Lung microvascular endothelial cell (primary cell): ENCODE measurements around the gene CDKAL1. TPM values are rescaled to one million over a fixed set of nuclear protein-coding genes. Genes with fewer than 3 reads are reported as not detected.

Experiments
- DNase-seq, 2 donors: peaks; one replicate each; pipeline versions ENCODE4 v3.0.0 to v3.0.0-alpha.2; 2010; ENCODE audit warnings: low read depth in 2 of 2
- total RNA-seq: library from RNA; depleted of rRNA; stranded (reverse); fragments of >200 nt; gene quantifications from 2 replicates; pipeline ENCODE4 v1.2.1, GENCODE V29; 2014

The CDKAL1 gene
- total RNA-seq, 1 donor from 2014 or later: 17.5 TPM

DNA sequence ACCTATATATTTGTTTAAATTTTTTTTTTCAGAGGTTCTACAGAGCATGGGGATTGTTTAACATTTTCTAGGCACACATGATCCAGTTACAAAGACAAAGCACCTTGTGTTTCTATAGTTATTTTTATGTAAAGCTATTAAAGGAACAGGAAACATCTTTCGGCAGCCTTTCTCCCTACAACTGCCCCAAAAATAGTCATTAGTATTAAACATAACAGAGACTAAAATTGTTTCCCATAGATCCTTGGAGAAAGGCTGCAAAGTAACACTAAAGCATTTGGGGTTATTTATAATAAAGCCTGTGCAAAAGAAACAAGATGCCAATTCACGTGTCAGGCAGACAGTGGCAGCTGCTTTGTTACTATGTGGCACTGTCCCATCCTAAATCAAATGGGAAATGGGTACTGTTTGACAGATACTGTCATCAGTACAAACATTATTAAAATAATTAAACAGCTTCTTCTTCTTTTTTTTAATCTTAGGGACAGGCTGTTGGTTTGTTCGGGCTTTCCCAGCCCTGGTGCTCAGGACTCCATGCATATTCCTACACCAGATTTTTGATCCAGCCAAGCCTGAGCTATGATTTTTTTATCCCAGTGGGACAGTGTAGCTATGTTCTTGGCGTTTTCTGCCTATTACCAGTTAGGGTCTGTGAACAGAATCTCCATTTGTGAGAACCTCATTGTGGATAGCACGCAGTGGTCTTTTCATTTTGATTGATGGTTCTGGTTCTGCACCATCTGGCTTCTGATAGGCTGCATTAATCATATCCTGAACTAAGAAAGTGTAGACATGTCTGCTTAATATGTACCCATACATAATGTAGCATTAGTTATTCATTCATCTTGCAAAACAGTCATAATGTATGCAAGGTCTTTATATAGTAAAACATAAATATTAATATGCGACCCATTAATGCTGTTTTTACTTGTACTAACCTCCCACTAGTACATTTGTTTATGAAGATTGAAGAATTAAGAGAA lies 598.9 kb downstream of the CDKAL1 start:
- peak in 1 of 2 donors; percentile 29 for DNase-seq

DNA sequence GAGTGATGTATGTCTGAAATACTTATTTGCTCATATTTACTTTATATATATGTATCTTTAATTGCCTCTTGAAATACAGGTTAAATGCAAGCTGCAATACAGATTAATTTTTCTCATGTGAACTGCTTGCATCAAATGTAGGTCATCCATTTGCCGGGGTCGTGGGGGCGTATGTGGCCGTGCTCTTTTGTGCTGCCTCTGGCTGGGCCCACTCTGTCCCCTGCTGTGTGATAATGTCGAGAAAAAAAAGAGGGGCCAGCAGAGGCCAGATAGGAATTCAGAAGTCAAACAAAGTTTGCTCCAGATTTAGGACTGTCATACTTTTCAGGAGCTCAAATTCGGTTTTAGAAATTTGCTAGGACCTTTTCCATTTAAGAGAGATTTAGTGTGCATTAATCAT lies 599.6 kb downstream of the CDKAL1 start:
- no peak for DNase-seq

DNA sequence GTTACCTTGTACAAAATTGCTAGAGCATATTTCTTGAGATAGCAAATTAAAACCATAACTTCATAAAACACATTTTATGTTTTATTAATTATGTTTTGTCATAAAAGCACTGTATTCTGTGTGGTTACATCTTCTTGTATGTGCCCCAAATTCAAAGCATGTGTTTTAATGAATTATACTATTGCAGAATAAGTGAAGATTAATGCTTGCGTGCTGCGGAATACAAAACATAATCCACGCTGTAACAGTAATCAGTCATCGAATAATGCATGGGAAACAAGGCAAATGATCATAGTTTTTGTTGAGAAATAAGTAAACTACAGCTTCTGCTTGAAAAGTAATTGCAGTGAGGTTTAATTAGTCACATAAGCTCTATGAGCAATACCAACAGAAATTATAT lies 600.1 kb downstream of the CDKAL1 start:
- no peak for DNase-seq

DNA sequence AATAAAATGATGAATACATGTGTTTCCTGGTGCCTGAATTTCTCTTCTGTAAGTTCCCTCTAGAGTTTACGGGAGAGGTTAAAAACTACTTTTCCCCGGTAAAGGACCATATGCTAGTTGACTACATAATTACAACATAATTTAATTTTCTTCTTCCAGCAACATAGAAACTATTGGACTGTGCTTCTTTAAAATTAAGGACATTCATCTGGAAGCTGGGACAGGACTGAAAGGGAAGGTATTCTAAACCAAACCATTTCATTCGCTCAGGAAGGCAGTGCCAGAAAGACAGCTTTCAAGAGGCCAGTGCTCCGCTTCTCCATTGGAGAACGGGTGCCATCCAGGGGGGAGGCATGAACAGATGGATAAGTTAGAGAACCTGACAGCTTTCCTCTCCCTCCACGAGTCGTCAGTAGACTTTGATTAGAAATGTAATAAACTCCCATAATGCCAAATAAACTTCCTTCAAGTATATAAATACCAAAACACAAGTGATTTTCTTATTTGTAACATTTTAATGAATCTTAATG lies 601.3 kb downstream of the CDKAL1 start:
- no peak for DNase-seq

DNA sequence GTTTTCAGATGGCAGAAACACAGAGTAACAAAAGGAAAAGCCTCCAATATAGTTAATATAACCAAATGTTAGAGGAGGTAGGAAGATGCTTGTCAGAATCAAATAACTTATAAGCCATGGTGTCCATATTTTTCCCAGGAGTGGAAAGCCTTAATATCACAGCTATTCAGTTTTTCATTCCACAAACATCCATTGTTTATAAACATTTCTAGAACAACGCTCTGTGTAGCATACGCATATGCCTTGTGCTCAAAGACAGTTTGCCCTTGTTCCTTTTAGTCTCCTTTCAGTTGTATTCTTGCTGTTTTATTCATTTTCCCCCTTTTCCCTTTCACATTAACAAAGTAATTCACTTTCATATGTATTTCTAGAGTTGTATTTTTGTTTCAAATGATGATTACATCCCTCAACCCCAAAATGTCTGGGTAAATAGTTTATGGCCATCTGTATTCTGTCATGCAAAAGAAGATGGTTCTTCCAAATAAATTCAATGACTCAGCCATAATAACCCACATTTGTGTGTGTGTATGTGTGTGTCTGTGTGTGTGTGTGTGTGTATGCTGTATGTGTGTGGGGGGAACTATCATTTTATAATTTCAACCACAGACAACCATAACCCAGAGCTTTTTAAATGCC lies 603.6 kb downstream of the CDKAL1 start:
- DNase-seq: no peak

DNA sequence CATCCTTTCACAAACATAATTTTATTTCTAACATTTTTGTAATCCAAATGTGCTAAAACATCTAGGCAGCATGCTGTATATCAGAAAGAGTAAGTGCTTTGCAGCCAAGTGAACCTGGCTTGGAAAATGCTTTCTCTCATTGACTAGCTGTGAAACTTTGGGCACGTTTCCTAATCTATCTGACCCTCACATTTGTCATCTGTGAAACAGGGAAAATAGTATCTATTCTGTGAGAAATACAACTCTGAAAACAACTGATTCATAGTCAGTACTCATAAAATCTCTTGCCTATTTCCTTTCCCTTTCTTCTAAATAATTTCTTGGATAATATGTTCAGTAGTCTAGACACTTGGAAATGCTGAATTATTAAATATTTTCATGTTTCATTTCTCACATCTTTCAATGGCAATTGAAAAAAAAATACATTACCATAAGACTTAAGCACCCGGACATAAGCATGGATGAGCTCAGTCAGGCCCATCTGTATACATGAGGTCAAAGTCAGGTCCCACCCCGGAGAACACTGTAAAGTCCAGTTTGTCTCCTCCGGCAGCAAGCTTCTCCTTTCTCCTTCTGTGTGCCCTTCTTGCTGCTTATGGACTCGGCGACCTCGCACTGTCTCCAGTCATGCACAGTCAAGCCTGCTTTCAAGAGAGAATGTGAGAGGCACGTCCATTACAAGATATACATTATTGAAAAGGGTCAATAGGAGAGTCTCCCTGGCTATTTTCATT lies 604.2 kb downstream of the CDKAL1 start:
- no peak for DNase-seq

DNA sequence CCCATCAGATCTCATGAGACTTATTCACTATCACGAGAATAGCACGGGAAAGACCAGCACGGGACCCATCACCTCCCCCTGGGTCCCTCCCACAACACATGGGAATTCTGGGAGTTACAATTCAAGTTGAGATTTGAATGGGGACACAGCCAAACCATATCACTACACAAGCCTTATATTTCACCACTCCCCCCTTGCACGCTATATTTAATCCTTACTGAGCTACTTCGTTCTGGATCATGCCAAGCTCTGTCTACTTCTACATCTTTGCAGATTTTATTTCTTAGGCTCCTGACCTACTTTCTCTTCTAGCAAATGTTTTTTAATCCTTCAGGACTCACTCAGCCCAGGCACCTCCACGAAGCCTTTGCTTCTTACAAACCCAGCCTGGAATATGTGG lies 606.7 kb downstream of the CDKAL1 start:
- no peak for DNase-seq

DNA sequence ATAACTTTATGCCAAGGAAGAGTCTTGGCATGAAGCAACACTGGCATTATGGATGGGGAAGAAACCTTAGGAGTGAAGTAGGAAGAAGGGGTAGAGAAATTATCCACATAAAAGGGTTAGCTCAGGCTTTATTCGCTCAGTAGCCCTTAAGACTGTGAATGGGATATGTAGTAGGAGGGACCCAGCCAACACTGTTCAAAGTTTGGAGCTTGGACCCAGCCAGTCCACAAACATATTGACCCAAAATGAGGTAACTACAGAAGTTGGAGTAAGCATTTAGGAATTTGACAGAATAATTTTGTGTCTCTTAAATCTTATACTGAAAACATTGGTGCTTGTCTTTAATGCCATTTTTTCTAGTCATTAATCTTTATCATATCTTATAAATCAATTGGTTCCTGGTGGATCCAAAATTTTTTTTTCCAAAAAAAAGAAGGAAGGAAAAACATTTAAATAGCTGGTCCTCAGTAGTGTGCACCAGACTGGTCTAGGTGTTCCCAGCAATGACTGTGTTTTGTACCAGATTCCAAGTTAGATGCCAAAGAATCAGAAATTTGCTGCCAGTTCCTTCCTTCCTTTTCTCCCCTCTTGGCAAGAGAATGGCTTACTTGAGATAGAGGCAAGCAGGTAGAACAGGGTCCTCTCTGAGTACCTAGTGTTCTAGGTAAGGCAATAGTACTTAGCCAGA lies 607.5 kb downstream of the CDKAL1 start:
- DNase-seq: no peak

DNA sequence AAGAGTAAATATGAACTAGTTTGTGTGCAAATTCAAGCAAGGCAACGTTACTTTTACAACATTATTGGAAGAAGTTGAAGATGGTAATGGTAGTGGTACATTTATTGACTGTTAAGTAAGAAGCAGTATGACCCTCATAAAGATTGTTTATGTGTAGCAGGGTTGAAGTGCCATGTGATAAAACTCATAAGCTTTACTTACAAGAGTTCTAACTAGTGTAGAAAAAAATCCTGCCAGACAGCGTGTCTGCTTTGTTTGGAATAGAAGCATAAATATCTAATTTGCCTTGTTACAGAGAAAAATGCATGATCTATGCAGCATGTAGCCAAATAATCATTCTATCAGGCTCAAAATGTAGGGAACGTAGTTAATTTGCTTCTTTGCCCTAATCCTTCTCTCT lies 608.5 kb downstream of the CDKAL1 start:
- no peak for DNase-seq

DNA sequence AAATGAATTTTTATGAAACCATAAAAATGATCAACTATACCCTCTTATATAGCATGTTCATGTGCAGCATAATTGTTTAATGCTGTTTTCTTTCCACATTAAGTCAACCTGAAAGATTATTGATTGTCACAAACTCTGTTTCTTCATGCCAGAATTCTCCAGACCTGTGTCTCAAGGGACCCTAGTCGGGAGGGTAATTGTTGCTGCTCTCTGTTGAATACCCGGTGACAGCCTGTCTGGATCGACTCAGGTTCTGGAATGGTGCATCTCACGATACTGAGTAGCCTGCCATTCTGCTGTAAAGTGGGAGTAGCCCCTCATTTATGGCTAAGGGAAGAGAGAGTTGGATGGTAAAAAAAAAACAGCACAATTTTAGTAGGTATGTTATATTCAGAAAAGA lies 609.4 kb downstream of the CDKAL1 start:
- no peak for DNase-seq

DNA sequence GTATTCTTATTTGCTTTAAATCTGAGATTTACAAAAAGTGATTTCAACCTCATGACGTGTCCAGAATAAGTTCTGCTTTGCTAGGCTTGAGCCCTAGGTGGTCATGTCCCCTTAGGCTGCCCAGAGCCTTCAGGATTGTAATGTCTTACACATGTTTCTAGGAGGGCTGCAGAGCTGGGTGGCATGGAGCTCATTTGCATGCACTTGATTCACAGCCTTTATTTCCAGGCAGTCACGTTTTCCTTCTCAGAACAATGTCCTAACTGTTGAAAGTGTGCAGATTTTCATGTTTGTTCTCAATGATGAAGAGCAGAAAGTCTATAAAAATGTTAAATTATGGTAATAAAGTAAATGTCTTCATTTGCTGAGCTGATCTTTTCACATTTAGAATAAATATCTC lies 610.7 kb downstream of the CDKAL1 start:
- DNase-seq: no peak

DNA sequence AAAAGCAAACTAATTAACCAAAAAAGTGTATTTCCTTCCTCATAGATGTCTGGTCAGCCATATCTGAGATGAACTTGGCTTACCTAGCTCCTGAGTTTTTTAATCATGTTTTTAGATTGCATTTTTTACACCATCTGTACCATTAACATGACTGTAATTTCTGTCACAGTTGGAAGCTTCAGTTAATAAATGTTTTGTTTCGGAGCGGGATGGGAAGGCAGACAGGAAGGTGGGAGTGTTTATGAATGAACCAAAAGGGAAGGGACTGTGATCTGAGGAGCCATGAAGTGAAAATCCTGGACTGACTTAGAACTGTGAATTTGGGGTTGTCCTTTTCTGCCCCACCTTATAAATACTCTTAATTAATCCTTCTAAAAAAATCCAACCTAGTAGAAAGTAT lies 613.7 kb downstream of the CDKAL1 start:
- DNase-seq: no peak

DNA sequence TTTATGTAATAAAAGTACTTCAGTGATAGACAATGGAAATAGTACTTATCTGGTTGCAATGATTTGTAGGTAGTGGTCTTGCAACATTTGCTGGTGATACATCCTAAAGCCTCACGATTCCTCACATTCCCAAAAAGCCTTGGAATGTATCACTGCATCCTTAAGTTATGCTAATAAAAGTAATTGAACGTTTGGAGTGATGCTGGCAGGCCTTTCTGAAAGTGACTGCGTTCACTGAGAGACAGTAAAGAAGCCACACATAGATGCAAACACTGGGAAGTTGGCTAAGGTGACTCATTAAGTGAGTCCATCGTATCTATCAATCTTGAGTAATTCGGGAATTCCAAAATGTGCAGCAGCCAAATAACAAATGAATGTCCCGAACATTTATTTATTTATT lies 615.2 kb downstream of the CDKAL1 start:
- DNase-seq: no peak

DNA sequence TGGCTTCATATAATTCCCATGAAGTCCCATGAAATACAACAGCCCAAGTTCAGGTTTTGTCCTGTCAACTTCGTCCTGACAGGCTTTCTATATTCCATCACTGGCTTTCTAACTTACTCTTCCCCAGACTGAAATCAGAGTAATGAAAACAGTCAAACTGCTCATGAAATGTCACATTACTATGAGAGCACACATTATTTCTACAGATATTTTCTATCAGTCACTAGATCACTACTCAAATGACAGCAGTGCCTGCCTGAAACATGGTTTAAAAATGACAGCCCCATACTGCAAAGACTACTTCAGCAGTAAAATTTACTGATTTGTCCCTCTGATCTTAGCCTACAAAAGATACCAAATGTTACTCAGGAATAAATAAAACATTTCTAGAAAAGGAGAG lies 616.4 kb downstream of the CDKAL1 start:
- DNase-seq: no peak

DNA sequence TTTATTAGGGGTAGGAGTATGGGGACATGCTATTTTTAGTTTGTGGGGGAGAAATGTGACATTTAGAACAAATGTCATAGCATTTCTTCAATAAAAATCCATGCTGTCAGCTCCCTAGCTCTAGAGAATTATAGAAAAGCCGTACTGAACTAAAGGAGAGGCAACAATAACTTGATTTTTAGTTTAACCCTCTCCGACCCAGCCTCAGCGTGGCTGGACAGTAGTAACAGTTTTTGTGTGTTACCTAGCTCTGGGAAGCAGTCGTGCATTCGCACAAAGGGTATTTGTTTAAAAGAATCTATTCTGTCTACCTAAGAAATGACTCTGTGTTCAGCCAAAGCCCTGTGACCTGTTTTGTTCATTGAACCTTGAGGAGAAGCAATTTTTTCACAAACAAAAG lies 616.9 kb downstream of the CDKAL1 start:
- no peak for DNase-seq

DNA sequence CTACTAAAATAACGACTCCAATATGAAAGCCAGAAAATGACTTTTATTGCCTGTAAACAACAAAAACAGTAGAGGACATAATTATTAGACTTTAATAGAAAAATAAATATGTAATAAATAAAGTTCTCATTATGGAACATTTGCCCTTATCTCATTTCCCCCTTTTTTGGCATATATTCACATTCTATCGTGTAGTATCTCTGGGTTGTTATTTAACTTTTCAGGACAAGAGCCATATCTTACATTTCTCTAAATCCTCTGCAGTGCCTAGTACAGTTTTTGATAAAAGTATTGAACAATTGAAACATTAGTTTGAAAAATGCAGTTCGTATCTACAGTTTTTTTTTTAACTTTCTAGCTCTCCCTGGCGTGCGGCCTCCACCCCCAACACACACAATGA lies 617.3 kb downstream of the CDKAL1 start:
- no peak for DNase-seq

DNA sequence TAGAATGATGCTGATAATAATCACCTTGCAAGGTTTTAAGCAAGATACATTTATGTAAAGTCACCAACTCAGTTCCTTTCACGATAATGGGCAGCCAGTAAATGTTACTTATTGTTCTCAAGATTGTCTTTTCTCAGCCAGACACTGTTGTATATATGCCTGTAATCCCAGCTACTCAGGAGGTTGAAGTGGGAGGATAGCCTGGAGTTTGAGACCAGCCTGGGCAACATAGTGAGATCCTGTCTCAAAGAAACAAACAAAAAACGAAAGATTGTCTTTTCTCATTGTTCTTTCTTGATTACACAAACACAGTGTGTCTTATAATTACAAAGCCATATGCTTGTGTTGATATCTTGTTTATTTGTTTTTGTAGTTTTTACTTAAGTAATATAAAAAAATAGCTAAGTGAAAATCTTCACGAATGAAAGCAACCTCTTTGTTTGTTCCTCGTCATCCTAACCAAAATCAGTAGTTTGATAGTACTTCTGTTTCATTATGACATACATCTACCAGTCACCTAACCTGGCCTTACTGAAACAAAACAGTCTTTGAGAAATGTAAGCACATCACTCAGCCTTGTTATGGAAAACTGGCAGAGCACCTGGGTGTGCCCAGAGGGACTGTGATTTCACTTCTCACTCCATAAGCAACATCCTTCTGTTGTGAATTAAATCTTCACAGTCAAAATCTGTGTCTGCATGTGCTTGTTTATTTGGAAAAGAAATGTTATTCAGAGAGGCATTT lies 623.1 kb downstream of the CDKAL1 start:
- DNase-seq: no peak

DNA sequence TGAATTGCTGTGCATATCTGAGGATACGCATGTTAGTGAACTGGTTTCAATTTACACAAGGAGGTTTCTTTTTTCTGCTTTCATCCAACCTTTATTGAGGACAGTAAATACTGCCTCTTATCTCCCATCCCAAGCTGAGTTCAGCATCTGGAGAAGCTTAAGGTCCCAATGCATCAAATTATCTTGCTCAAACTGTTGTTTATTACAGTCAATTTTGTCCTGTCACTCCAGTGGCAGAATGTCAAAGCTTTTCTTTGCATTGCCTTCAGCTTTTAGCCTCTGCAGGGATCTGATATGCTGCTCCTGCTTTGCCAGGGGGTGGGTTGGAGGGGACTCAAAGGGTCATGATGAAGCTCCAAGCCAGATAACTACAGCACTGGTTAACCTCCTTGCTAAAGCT lies 623.9 kb downstream of the CDKAL1 start:
- no peak for DNase-seq

DNA sequence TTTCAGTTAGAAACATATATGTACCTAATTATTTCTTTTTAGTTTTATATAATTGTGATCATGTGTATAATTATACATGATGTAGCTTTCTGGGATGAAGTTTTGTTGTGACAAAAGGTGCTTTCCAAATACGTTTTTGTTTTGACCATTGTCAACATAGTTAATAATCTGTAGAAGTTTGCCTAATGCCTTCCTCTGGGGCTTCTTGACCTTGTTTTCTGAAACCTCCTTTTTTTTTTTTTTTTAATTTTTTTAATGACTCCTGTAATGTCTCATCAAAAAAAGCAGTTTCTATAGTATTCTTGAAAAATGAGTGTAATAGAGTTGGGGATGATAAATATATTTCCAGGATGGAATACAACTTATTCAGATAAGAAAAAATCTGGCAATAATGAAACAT lies 624.6 kb downstream of the CDKAL1 start:
- no peak for DNase-seq

DNA sequence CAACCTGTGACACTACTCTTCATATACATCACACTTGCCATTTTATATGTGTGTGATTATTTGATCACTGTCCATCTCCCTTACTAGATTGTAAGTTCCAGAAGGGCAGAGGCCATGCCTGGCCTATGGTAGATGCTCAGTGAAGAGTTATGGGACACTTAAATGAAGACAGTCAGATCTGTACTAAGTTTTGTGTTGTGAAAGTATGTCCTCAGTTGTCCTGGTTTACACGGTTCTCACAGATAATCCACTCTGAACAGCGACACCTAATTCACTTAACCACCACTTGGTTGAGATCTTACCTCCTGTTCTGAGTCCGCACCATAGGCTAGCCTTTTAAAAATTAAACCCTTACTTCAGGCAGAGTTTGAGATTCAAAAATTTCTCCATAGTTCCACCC lies 625.2 kb downstream of the CDKAL1 start:
- no peak for DNase-seq

DNA sequence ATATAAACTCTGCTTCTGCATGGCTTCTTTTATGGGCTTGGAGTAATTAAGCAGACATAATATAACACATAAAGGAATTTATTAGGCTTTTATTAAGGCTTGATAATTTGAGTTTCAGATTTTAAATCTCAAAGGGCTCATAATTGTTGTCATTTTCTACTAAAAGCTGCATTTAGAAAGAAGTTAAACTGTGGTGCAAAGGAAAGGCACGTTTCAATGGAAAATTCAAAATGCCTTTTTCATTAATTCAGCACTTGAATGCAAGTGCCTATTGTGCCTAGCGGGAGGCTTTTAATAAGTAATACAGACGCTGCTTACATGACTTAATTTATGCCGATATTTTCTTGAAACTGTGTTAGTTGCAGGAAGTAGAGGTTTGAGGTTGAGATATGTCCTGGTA lies 627.5 kb downstream of the CDKAL1 start:
- DNase-seq: no peak
